ENCODE measurements around the gene MAGOH. TPM values are rescaled to one million over a fixed set of nuclear protein-coding genes. Genes with fewer than 3 reads are reported as not detected.

Gene MAGOH
- total and polyA plus RNA-seq, 10 donors = 26.5 to 105 (median 36.2) TPM

DNA sequence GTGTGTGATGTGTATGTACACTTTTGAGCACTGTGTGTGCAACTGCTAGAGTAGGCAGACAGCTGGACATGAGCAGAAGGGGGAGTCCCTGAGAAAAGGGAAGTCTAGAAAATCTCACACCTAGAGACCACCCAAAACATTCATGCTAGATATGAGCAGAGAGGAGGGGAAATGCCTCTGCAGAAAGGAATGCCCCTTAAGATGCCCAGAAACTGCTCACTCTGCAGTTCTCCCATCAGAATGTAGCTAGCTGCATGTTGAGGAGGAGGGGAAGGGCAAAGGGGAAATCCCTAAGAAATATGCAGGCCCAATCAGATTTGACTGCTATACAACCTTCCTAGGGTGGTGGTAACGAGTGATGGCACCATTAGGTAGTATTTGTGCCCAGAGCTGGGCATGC lies 31.8 kb upstream of the MAGOH start:
- 47 to 75% (median 63%) methylated on average over 1 of the region's 1 CpG for WGBS, 5 donors
- TF ChIP-seq POLR2A (IDR thresholded peaks at IDR 0.05) = no peak
- TF ChIP-seq POLR2AphosphoS5 (IDR thresholded peaks at IDR 0.05) = no peak
- TF ChIP-seq, protein P1, sequence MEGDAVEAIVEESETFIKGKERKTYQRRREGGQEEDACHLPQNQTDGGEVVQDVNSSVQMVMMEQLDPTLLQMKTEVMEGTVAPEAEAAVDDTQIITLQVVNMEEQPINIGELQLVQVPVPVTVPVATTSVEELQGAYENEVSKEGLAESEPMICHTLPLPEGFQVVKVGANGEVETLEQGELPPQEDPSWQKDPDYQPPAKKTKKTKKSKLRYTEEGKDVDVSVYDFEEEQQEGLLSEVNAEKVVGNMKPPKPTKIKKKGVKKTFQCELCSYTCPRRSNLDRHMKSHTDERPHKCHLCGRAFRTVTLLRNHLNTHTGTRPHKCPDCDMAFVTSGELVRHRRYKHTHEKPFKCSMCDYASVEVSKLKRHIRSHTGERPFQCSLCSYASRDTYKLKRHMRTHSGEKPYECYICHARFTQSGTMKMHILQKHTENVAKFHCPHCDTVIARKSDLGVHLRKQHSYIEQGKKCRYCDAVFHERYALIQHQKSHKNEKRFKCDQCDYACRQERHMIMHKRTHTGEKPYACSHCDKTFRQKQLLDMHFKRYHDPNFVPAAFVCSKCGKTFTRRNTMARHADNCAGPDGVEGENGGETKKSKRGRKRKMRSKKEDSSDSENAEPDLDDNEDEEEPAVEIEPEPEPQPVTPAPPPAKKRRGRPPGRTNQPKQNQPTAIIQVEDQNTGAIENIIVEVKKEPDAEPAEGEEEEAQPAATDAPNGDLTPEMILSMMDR (IDR thresholded peaks at IDR 0.05 in 8 of 11, conservative IDR thresholded peaks at IDR 0.05 in 3 of 11) = no peak
- no peak overlapping the region for H3K27ac ChIP-seq
- intact Hi-C loops (cut with DNase I; ENCODE audit: low total_unique reads) = no loop called here
- no peaks in the 10 kb centered on the region for H3K9me3 ChIP-seq
- H3K27me3 ChIP-seq (replicated peaks in 1 of 7) = no peaks in the 10 kb centered on the region
- DNase-seq = no peak
- no peak overlapping the region for H3K4me3 ChIP-seq
- peaks cover 0 to 63% (median 3%) of the 10 kb centered on the region in 6 donors for H3K36me3 ChIP-seq
- H3K4me1 ChIP-seq = no peaks in the 10 kb centered on the region

DNA sequence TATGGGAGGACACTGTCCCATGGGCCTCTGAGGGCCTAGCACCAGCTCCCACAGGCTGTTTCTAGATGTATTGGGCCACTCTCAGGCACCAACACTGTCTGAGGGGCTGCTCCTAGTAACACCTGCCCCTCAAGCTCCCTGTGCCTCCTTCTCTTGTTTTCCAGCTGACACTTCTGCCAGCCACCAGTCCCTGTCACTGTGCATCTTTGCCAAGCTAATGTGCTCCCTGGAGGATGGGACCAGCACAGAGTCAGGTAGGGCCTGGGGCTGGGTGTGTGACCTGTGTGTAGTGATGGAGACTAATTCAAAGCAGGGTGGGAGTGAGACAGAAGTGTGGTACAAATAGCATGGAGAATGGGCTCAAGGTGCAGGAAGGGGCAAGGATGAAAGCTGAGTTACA lies 29.4 kb upstream of the MAGOH start:
- Histone ChIP-seq H3K4me3 (no peak overlapping the region), H3K27me3 (replicated peaks in 1 of 7) (no peaks in the 10 kb centered on the region), H3K9me3 (no peaks in the 10 kb centered on the region), H3K36me3 (peaks cover 0 to 69% (median 9%) of the 10 kb centered on the region in 6 donors), H3K4me1 (no peaks in the 10 kb centered on the region), H3K27ac (no peak overlapping the region)
- TF ChIP-seq, protein P1 (IDR thresholded peaks at IDR 0.05 in 8 of 11, conservative IDR thresholded peaks at IDR 0.05 in 3 of 11) = no peak
- TF ChIP-seq POLR2AphosphoS5 (IDR thresholded peaks at IDR 0.05) (no peak), POLR2A (IDR thresholded peaks at IDR 0.05) (no peak)
- intact Hi-C loops (cut with DNase I; ENCODE audit: low total_unique reads) = no loop called here
- DNase-seq = no peak

DNA sequence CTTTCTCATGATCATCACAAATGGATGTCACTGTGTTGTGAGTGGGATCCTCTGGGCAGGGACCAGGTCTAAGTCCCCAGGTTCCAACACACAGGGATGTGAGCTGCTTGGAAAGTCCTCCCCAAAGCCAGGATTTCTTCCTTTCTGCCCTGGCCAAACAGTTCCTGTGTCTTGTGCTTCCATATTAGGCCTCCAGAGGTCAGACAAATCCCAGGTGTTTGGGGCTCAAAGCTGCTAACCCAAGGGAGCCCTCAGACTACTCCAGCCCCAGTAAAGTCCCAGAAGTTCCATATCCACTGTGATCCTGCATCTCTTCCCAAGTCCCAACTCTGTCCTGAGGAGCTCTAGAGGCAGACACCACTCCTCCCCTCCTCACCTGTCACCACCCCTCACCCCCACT lies 27.7 kb upstream of the MAGOH start:
- Histone ChIP-seq H3K4me3 (no peak overlapping the region), H3K36me3 (peaks cover 0 to 77% (median 16%) of the 10 kb centered on the region in 6 donors), H3K9me3 (no peaks in the 10 kb centered on the region), H3K27me3 (replicated peaks in 1 of 7) (no peaks in the 10 kb centered on the region), H3K27ac (no peak overlapping the region), H3K4me1 (no peaks in the 10 kb centered on the region)
- TF ChIP-seq POLR2AphosphoS5 (IDR thresholded peaks at IDR 0.05) (no peak), POLR2A (IDR thresholded peaks at IDR 0.05) (no peak)
- TF ChIP-seq, protein P1 (IDR thresholded peaks at IDR 0.05 in 8 of 11, conservative IDR thresholded peaks at IDR 0.05 in 3 of 11) = no peak
- intact Hi-C loops (cut with DNase I; ENCODE audit: low total_unique reads) = no loop called here
- no peak for DNase-seq

DNA sequence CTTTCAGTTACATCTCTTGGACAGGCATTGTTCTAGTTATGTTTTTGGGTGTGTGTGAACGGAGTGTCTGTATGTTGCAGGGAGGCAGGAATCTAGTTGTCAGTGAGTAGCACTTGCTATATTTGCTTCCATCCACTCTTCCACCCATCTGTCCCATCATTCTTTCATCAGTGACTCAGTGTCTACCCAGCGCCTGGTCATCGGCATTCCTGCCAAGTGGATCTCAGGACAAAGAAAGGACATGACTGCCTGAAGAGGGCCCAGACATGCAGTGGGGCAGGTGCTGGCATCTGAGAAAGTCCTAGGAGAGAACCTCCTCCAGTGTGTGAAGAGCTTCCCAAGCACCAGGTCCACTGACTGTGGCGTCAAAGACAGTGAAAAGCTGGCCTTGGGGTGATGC lies 27.3 kb upstream of the MAGOH start:
- Histone ChIP-seq H3K9me3 (no peaks in the 10 kb centered on the region), H3K27me3 (replicated peaks in 1 of 7) (no peaks in the 10 kb centered on the region), H3K36me3 (peaks cover 0 to 77% (median 16%) of the 10 kb centered on the region in 6 donors), H3K4me1 (no peaks in the 10 kb centered on the region), H3K27ac (no peak overlapping the region), H3K4me3 (no peak overlapping the region)
- 92 to 100% (median 97%) methylated on average over 4 of the region's 4 CpGs for WGBS, 5 donors
- TF ChIP-seq, protein P1 (IDR thresholded peaks at IDR 0.05 in 8 of 11, conservative IDR thresholded peaks at IDR 0.05 in 3 of 11) = no peak
- TF ChIP-seq POLR2A (IDR thresholded peaks at IDR 0.05) (no peak), POLR2AphosphoS5 (IDR thresholded peaks at IDR 0.05) (no peak)
- DNase-seq = peak; percentile 30
- intact Hi-C loops (cut with DNase I; ENCODE audit: low total_unique reads) = no loop called here

Measured in spleen (tissue), 11 donors.